Progenitor cell of endocrine pancreas (in vitro differentiated cells): ENCODE measurements around the gene ARHGAP23. TPM values are rescaled to one million over a fixed set of nuclear protein-coding genes. Genes with fewer than 3 reads are reported as not detected.

Source experiments
- DNase-seq: peaks from one replicate; pipeline ENCODE4 v3.0.0; 2021; ENCODE audit warnings: low spot score; ENCODE audit not compliant: unreplicated experiment
- H3K27ac Mint-ChIP-seq: 2 replicates; pipeline ENCODE4 v1.8.0; 2021; ENCODE audit warnings: mild to moderate bottlenecking, moderate library complexity, mixed read lengths
- H3K27me3 Mint-ChIP-seq: 2 replicates; pipeline ENCODE4 v1.8.0; 2021; ENCODE audit warnings: mixed read lengths
- H3K36me3 Mint-ChIP-seq: 2 replicates; pipeline ENCODE4 v1.8.0; 2022; ENCODE audit warnings: mixed read lengths; ENCODE audit not compliant: insufficient read depth
- H3K4me1 Mint-ChIP-seq: 2 replicates; pipeline ENCODE4 v1.8.0; 2021; ENCODE audit warnings: low read depth, mixed read lengths
- H3K4me3 Mint-ChIP-seq: 2 replicates; pipeline ENCODE4 v1.8.0; 2021; ENCODE audit warnings: low read depth, mild to moderate bottlenecking, moderate library complexity, mixed read lengths
- H3K9me3 Mint-ChIP-seq: 2 replicates; pipeline ENCODE4 v1.8.0; 2021; ENCODE audit warnings: low read depth, mixed read lengths
- CTCF ChIP-seq: fragments of 200-600 bp; sonication (generic); IDR thresholded peaks from one replicate; pipeline ENCODE4 v1.5.0; 2021; ENCODE audit warnings: antibody characterized with exemption, mild to moderate bottlenecking; ENCODE audit not compliant: unreplicated experiment
- total RNA-seq: library from RNA; stranded (reverse); gene quantifications from 2 replicates; pipeline ENCODE4 v1.2.1, GENCODE V29; 2021

The ARHGAP23 gene
- total RNA-seq, 1 donor from 2014 or later = 2.9 TPM

GRCh38 chr17:38538906-38539305 is 110.6 kb downstream of the ARHGAP23 start:
- no peak for TF ChIP-seq CTCF
- no peak for DNase-seq
- Mint-ChIP-seq H3K27me3 (peaks cover 23% of the 10 kb centered on the region), H3K4me1 (peaks cover 3% of the 10 kb centered on the region), H3K4me3 (no peak overlapping the region), H3K27ac (no peak overlapping the region), H3K9me3 (peaks cover 3% of the 10 kb centered on the region), H3K36me3 (no peaks in the 10 kb centered on the region)

DNA sequence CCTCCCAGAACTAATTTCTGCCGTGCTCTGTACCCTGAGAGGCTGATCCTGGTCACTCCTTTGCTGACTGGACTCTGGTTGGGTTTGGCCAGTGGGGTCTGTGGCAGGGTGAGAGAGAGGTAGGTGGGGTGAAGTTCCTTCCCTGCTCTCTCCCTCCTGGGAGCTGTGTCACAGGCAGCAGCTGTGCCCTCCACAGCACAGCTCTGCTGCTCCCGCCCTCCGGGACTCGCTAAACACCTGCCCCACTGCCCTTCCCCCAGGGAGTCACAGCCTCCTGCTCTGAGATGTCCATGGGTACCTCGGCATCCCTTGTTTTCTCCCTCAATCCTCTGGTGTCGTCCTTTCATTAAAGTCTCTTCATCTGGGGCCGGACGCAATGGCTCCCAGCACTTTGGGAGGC is 111.1 kb downstream of the ARHGAP23 start:
- DNase-seq = no peak
- no peaks in the 10 kb centered on the region for H3K36me3 Mint-ChIP-seq
- peaks cover 3% of the 10 kb centered on the region for H3K9me3 Mint-ChIP-seq
- H3K4me1 Mint-ChIP-seq = peaks cover 3% of the 10 kb centered on the region
- no peak overlapping the region for H3K4me3 Mint-ChIP-seq
- peaks cover 18% of the 10 kb centered on the region for H3K27me3 Mint-ChIP-seq
- no peak for TF ChIP-seq CTCF
- no peak overlapping the region for H3K27ac Mint-ChIP-seq

GRCh38 chr17:38540514-38541045 is 112.3 kb downstream of the ARHGAP23 start:
- Mint-ChIP-seq H3K9me3 (peaks cover 3% of the 10 kb centered on the region), H3K27me3 (peaks cover 14% of the 10 kb centered on the region), H3K27ac (no peak overlapping the region), H3K36me3 (no peaks in the 10 kb centered on the region), H3K4me1 (peaks cover 3% of the 10 kb centered on the region), H3K4me3 (no peak overlapping the region)
- DNase-seq = no peak
- TF ChIP-seq CTCF = no peak

DNA sequence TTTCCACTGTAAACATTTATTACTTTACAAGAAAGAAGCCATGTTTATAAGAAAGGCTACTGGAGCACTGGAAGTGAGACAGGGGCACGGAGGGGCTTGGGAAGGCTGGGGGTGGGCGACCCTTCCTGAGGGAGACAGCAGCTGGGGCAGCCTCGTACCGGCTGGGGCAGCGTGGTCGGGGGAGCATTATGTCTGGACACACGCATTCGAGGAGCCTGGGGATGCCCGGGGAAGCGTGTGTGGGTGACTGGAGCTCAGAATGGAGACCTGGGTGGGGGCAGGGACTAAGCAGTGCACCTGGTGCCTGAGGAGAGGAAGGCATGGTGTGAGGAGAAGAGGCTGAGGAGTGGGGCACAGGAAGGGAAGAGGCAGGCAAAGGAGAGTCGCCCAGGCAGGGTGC is 113.0 kb downstream of the ARHGAP23 start:
- peaks cover 3% of the 10 kb centered on the region for H3K4me1 Mint-ChIP-seq
- peaks cover 3% of the 10 kb centered on the region for H3K9me3 Mint-ChIP-seq
- no peak for TF ChIP-seq CTCF
- H3K27me3 Mint-ChIP-seq = peaks cover 7% of the 10 kb centered on the region
- no peaks in the 10 kb centered on the region for H3K36me3 Mint-ChIP-seq
- no peak overlapping the region for H3K27ac Mint-ChIP-seq
- no peak overlapping the region for H3K4me3 Mint-ChIP-seq
- DNase-seq = no peak

DNA sequence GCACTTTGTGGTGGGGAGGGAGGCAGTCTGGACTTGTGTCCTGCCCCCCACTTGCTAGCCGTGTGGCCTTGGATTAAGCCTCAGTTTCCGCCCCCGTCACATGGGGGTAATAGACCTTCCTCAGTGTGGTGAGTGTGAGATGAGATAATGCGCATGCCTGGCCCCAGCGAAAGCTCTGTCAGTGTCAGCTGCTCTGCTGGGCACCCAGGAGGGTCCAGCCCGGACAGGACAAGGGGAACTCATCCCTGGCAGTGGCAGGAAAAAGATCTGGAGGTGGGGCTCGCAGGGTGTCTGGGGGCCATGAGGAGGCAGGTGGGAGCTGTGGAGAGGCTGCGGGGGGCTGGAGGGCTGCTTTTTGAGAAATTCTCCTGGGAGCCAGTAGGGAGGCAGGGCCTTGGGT is 114.0 kb downstream of the ARHGAP23 start:
- Mint-ChIP-seq H3K27me3 (peaks cover 2% of the 10 kb centered on the region), H3K9me3 (peaks cover 3% of the 10 kb centered on the region), H3K4me3 (no peak overlapping the region), H3K27ac (no peak overlapping the region), H3K36me3 (no peaks in the 10 kb centered on the region), H3K4me1 (peaks cover 3% of the 10 kb centered on the region)
- no peak for TF ChIP-seq CTCF
- DNase-seq = no peak
